GM21515 (cell line): ENCODE results near the gene SPATA31C1.
"Not testable (repeated sequence)": the region's sequence is repeated elsewhere in the genome, so short reads cannot be mapped to it uniquely, and the experiment has no call there.

Source experiments
- ATAC-seq: cut with Tn5 transposase; IDR thresholded peaks from one replicate; pipeline ENCODE4 v1.9.1; 2021; ENCODE audit not compliant: unreplicated experiment

SPATA31C1 gene

GRCh38 chr9:87886210-87886932 lies 31.4 kb upstream of the SPATA31C1 start:
- ATAC-seq, result no peak

GRCh38 chr9:87886933-87887505 lies 30.7 kb upstream of the SPATA31C1 start:
- no peak for ATAC-seq

- ATAC-seq, result no peak
Measured at GRCh38 chr9:87887661-87888480, 29.9 kb upstream of the SPATA31C1 start.

- ATAC-seq, result no peak
Measured at GRCh38 chr9:87888501-87888900, 29.3 kb upstream of the SPATA31C1 start.

- no peak for ATAC-seq
Measured at GRCh38 chr9:87889065-87889881, 28.5 kb upstream of the SPATA31C1 start.

- ATAC-seq, result no peak
Measured at GRCh38 chr9:87889882-87890252, 27.9 kb upstream of the SPATA31C1 start.

- no peak for ATAC-seq
Measured at GRCh38 chr9:87890837-87891236, 26.9 kb upstream of the SPATA31C1 start.

- ATAC-seq, result no peak
Measured at GRCh38 chr9:87891754-87892153, 26.0 kb upstream of the SPATA31C1 start.

GRCh38 chr9:87892956-87893355 lies 24.8 kb upstream of the SPATA31C1 start:
- no peak for ATAC-seq

GRCh38 chr9:87894998-87895625 lies 22.6 kb upstream of the SPATA31C1 start:
- ATAC-seq, result no peak

- ATAC-seq, result no peak
Measured at GRCh38 chr9:87896891-87897290, 20.9 kb upstream of the SPATA31C1 start.

GRCh38 chr9:87898151-87898550 lies 19.6 kb upstream of the SPATA31C1 start:
- no peak for ATAC-seq

- ATAC-seq, result not testable (repeated sequence)
Measured at GRCh38 chr9:87902371-87902770, 15.4 kb upstream of the SPATA31C1 start.

- ATAC-seq, result no peak
Measured at GRCh38 chr9:87909310-87910041, 8.3 kb upstream of the SPATA31C1 start.

- ATAC-seq, result no peak
Measured at GRCh38 chr9:87910821-87911220, 6.9 kb upstream of the SPATA31C1 start.

- not testable (repeated sequence) for ATAC-seq
Measured at GRCh38 chr9:87919013-87919412, 1.3 kb downstream of the SPATA31C1 start.

- not testable (repeated sequence) for ATAC-seq
Measured at GRCh38 chr9:87921561-87921960, 3.8 kb downstream of the SPATA31C1 start.

- ATAC-seq, result not testable (repeated sequence)
Measured at GRCh38 chr9:87923012-87923411, 5.2 kb downstream of the SPATA31C1 start.

GRCh38 chr9:87924851-87925250 lies 7.1 kb downstream of the SPATA31C1 start:
- not testable (repeated sequence) for ATAC-seq

- ATAC-seq, result not testable (repeated sequence)
Measured at GRCh38 chr9:87929152-87929551, 11.4 kb downstream of the SPATA31C1 start.
